GM12878 (cell line): ENCODE results near the gene PREB. TPM values are rescaled to one million over a fixed set of nuclear protein-coding genes. Genes with fewer than 3 reads are reported as not detected.

Experiments
- ATAC-seq: fragments of 200-7000 bp; cut with Tn5 transposase; 3 replicates; pipeline ENCODE4 v1.9.1; 2020; ENCODE audit warnings: mild to moderate bottlenecking, moderate library complexity
- BruUV-seq: library from RNA; stranded (reverse); fragments of 400-500 nt; replicated peaks from 2 replicates; lab custom pipeline; 2021; lab: Mats Ljungman, UMichigan
- CTCF ChIA-PET: fragments of 300-600 bp; sonication (Branson Sonifier 250); formaldehyde crosslinking; extraction: SDS; loops from one replicate; lab custom pipeline; 2021; ENCODE audit warnings: inconsistent platforms; lab: Yijun Ruan, JAX
- POLR2A ChIA-PET: fragments of 350-600 bp; formaldehyde crosslinking; extraction: SDS; loops from one replicate; lab custom pipeline; 2021; ENCODE audit warnings: inconsistent platforms; lab: Charles Lee
- RAD21 ChIA-PET: fragments of 300-600 bp; sonication (Branson Sonifier 250); formaldehyde crosslinking; loops from one replicate; lab custom pipeline; 2023; ENCODE audit warnings: antibody characterized with exemption; ENCODE audit not compliant: unreplicated experiment; lab: Charles Lee
- SMC1A ChIA-PET: fragments of 300-600 bp; sonication (Branson Sonifier 250); formaldehyde crosslinking; loops from one replicate; lab custom pipeline; 2023; ENCODE audit not compliant: unreplicated experiment, uncharacterized antibody; lab: Charles Lee
- DNase-seq: peaks from one replicate; pipeline ENCODE4 v3.0.0-alpha.2; 2011; ENCODE audit warnings: low read depth, low spot score
- FAIRE-seq: peaks from 3 replicates; lab custom pipeline; 2011; peaks lifted over from hg19 to GRCh38; lab: Jason Lieb, UNC
- H2AFZ ChIP-seq: 2 replicates; pipeline ENCODE4 v1.6.0; 2011; ENCODE audit warnings: low read depth, low read length, control low read depth; ENCODE audit not compliant: control insufficient read depth
- H3K27ac ChIP-seq: 2 replicates; pipeline ENCODE4 v1.5.1; 2011; ENCODE audit warnings: control low read depth; ENCODE audit not compliant: control insufficient read depth, insufficient read depth
- H3K27me3 ChIP-seq, 2 experiments: replicated peaks in 1 of 2; 2 replicates each; pipeline versions ENCODE4 v1.6.0 to v1.6.1; 2011; ENCODE audit warnings: low read length in 1 of 2; ENCODE audit not compliant: control insufficient read depth in 2 of 2, insufficient read depth in 2 of 2
- H3K36me3 ChIP-seq, 2 experiments: 2 replicates each; pipeline ENCODE4 v1.5.1; 2011; ENCODE audit warnings: low read length in 1 of 2; ENCODE audit not compliant: control insufficient read depth in 2 of 2, insufficient read depth in 2 of 2
- H3K4me1 ChIP-seq: 2 replicates; pipeline ENCODE4 v1.6.1; 2011; ENCODE audit warnings: mild to moderate bottlenecking, low read length, moderate library complexity, mixed read lengths; ENCODE audit not compliant: control insufficient read depth, insufficient read depth
- H3K4me2 ChIP-seq: 2 replicates; pipeline ENCODE4 v1.6.0; 2011; ENCODE audit warnings: control low read depth; ENCODE audit not compliant: control insufficient read depth, insufficient read depth
- H3K4me3 ChIP-seq: fragments of 200-600 bp; sonication (generic); 2 replicates; pipeline ENCODE4 v1.5.1; 2016
- H3K79me2 ChIP-seq: 2 replicates; pipeline ENCODE4 v1.6.0; 2011; ENCODE audit warnings: low read length; ENCODE audit not compliant: control insufficient read depth, insufficient read depth
- H3K9ac ChIP-seq: 2 replicates; pipeline ENCODE4 v1.8.0; 2011; ENCODE audit warnings: low read length, control low read depth, mixed read lengths; ENCODE audit not compliant: control insufficient read depth, insufficient read depth
- H3K9me3 ChIP-seq: replicated peaks from 3 replicates; pipeline ENCODE4 v1.5.1; 2011; ENCODE audit warnings: mild to moderate bottlenecking, low read length; ENCODE audit not compliant: control insufficient read depth, insufficient read depth
- H4K20me1 ChIP-seq: 2 replicates; pipeline ENCODE4 v1.6.0; 2011; ENCODE audit not compliant: control insufficient read depth, insufficient read depth
- DPF2 ChIP-seq: fragments of 450-650 bp; IDR thresholded peaks from 2 replicates; pipeline ENCODE4 v1.6.1; 2017; ENCODE audit warnings: mild to moderate bottlenecking
- EGR1 ChIP-seq, 2 experiments: IDR thresholded peaks; 1 replicate in 1 of 2; 2 replicates in 1 of 2; pipeline ENCODE4 v1.6.1; 2011 to 2012; ENCODE audit warnings: low read depth in 2 of 2, low read length in 2 of 2, borderline replicate concordance in 1 of 2, mild to moderate bottlenecking in 1 of 2, moderate library complexity in 1 of 2
- GABPA ChIP-seq: IDR thresholded peaks from 2 replicates; pipeline ENCODE4 v1.6.1; 2014; ENCODE audit warnings: antibody characterized with exemption, low read depth, mild to moderate bottlenecking, inconsistent platforms
- HDAC6 ChIP-seq: fragments of 200-600 bp; sonication (generic); IDR thresholded peaks from one replicate; pipeline ENCODE4 v1.8.0; 2017; ENCODE audit warnings: antibody characterized with exemption; ENCODE audit not compliant: unreplicated experiment
- NFIC ChIP-seq: IDR thresholded peaks from 2 replicates; pipeline ENCODE4 v1.6.1; 2012; ENCODE audit warnings: low read depth, mild to moderate bottlenecking, inconsistent platforms, low read length, moderate library complexity
- NFYA ChIP-seq: IDR thresholded peaks from 2 replicates; pipeline ENCODE4 v1.6.1; 2011; ENCODE audit warnings: low read depth, mild to moderate bottlenecking, low read length, improper control_type of control experiment, borderline replicate concordance
- NFYB ChIP-seq: IDR thresholded peaks from 2 replicates; pipeline ENCODE4 v1.6.1; 2011; ENCODE audit warnings: low read depth, mild to moderate bottlenecking, low read length, improper control_type of control experiment, moderate library complexity; ENCODE audit not compliant: insufficient read depth
- SREBF1 ChIP-seq: IDR thresholded peaks from 2 replicates; pipeline ENCODE4 v1.6.1; 2012; ENCODE audit warnings: mild to moderate bottlenecking, low read length
- SUZ12 ChIP-seq: fragments of 200-600 bp; sonication (generic); IDR thresholded peaks from one replicate; pipeline ENCODE4 v1.6.1; 2018; ENCODE audit warnings: antibody characterized with exemption, mild to moderate bottlenecking; ENCODE audit not compliant: unreplicated experiment
- WGBS: methylation state at CpG from one replicate; pipeline ENCODE4 v1.1.6; 2016; ENCODE audit warnings: low lambda C conversion rate; ENCODE audit not compliant: insufficient replicate concordance, insufficient coverage; ENCODE audit errors: missing lambda C conversion rate; 5-methylcytosine and 5-hydroxymethylcytosine counted together
- in situ Hi-C: fragments of 300-500 bp; cut with MboI; formaldehyde crosslinking; loops from 9 replicates; pipeline ENCODE4 v1.14.3; 2018; ENCODE audit warnings: mixed read lengths
- intact Hi-C: fragments of 100-400 bp; cut with micrococcal nuclease; formaldehyde crosslinking; loops from one replicate; pipeline ENCODE4 v1.14.2; 2022; ENCODE audit not compliant: unreplicated experiment
- polyA plus RNA-seq, 11 experiments: library from polyadenylated mRNA; depleted of rRNA in 4 of 11; unstranded in 6 of 11; stranded (reverse) in 5 of 11; fragments of >200 nt; fragmentation: Nextera tagmentation in 4 of 11; fragmentation: Illumina TruSeq in 1 of 11; extraction: Ambion mirVana in 4 of 11; extraction: Trizol in 1 of 11; gene quantifications; 1 replicate in 1 of 11; 2 replicates in 10 of 11; pipeline versions ENCODE4 v1.2.1 to v1.2.3, GENCODE V29; 2011 to 2016; ENCODE audit warnings: inconsistent platforms in 2 of 11, missing spikeins in 2 of 11, low read depth in 1 of 11
- total RNA-seq, 4 experiments: library from RNA; depleted of rRNA in 3 of 4; stranded (reverse); fragments of >200 nt in 3 of 4; fragmentation: Illumina TruSeq in 1 of 4; extraction: Trizol in 1 of 4; gene quantifications; 2 replicates each; pipeline versions ENCODE4 v1.2.1 to v1.2.3, GENCODE V29; 2013 to 2021
- TF ChIP-seq, protein P1 (sequence below): fragments of 150-350 bp; IDR thresholded peaks from 2 replicates; pipeline ENCODE4 v1.6.1; 2014; ENCODE audit warnings: mild to moderate bottlenecking, low read depth, low read length
- TF ChIP-seq, protein P2 (sequence below): fragments of 450-650 bp; IDR thresholded peaks from 2 replicates; pipeline ENCODE4 v1.6.1; 2016; ENCODE audit warnings: mild to moderate bottlenecking
- TF ChIP-seq, protein P3 (sequence below): fragments of 450-650 bp; IDR thresholded peaks from 2 replicates; pipeline ENCODE4 v1.6.1; 2017; ENCODE audit warnings: mild to moderate bottlenecking
- TF ChIP-seq, protein P4 (sequence below): IDR thresholded peaks from 2 replicates; pipeline ENCODE4 v1.6.1; 2012; ENCODE audit warnings: improper control_type of control experiment, low read depth, low read length; ENCODE audit not compliant: insufficient replicate concordance

Gene PREB
- total and polyA plus RNA-seq, 10 of the 15 experiments (the other 5 are each of a cell fraction or from before 2014, with no cell fraction given): 26.3 to 101 (median 52.7) TPM

DNA sequence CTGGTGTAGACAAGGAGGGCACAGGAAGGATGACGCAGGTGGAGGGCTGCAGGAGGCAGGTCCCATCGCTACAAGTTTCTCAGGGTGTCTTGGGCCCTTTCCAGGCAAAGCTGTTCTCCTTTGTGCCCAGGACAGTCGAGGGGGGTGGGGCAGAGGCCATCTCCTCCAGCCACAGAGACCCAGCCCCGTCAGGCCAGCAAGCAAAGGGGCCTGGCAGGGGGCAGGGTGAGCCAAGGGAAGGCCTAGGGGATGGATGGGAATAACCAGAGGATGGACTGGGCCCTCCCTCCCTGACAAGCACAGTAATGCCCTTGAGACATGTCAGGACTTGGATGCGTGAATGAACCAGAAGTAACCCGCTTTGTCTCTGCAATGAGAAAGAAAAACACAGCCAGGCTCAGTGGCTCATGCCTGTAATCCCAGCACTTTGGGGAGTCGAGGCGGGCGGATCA lies 20.7 kb upstream of the PREB start (continued):
- no peak for TF ChIP-seq GABPA
- no peak for TF ChIP-seq NFYA

DNA sequence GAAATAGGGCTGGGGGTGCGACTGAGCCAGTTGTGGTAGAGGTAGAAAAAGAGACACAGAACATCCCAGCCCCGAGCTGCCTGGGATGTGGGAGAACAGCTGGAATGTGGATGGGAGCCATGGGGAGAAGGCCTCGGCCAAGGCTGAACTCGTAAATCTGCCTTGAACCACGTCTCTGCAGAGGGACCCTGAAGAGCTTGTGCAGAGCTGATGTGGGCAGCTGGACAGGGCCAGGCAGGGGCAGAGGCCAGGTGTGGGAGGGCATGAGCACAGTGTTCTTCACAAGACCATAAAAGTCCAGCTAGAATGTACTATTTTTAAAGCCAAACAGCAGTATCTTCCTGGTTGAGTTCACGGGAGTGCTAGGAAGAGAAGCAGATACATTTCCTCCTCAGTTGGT lies 20.1 kb upstream of the PREB start:
- no peak for DNase-seq
- no peaks in the 10 kb centered on the region for H3K4me1 ChIP-seq
- no peaks in the 10 kb centered on the region for H4K20me1 ChIP-seq
- no peak overlapping the region for H3K4me3 ChIP-seq
- no peak overlapping the region for H3K4me2 ChIP-seq
- 18% methylated on average over 6 of the region's 6 CpGs for WGBS
- H3K27ac ChIP-seq: no peak overlapping the region
- no peak for FAIRE-seq
- H3K9ac ChIP-seq: no peak overlapping the region
- SMC1A ChIA-PET: interaction anchor here (0.5 kb wide), 1 partner anchor 53 kb away, joined by 3 read pairs; no protein-coding TSS in a partner anchor
- RAD21 ChIA-PET: no interaction called here
- POLR2A ChIA-PET: no interaction called here
- ATAC-seq: no peak
- no peaks in the 10 kb centered on the region for H3K79me2 ChIP-seq
- H3K36me3 ChIP-seq: no peaks in the 10 kb centered on the region
- H3K9me3 ChIP-seq: no peaks in the 10 kb centered on the region
- in situ Hi-C loops (no loop called here), intact Hi-C loops (no loop called here)
- no peak overlapping the region for H2AFZ ChIP-seq
- no peaks in the 10 kb centered on the region for H3K27me3 ChIP-seq
- CTCF ChIA-PET: interaction anchor here (1.1 to 1.3 kb wide), 2 partner anchors 22 to 146 kb away, joined by 3 to 4 read pairs; no protein-coding TSS in a partner anchor
- no TSS peak for BruUV-seq
- TF ChIP-seq SUZ12 (no peak), NFYB (no peak), DPF2 (no peak), HDAC6 (no peak), SREBF1 (no peak), EGR1 (IDR thresholded peaks at IDR 0.05; ENCODE audit: borderline replicate concordance in 1 of 2, low read depth in 2 of 2, low read length in 2 of 2) (no peak), GABPA (no peak), NFIC (no peak)
- TF ChIP-seq, protein P1, sequence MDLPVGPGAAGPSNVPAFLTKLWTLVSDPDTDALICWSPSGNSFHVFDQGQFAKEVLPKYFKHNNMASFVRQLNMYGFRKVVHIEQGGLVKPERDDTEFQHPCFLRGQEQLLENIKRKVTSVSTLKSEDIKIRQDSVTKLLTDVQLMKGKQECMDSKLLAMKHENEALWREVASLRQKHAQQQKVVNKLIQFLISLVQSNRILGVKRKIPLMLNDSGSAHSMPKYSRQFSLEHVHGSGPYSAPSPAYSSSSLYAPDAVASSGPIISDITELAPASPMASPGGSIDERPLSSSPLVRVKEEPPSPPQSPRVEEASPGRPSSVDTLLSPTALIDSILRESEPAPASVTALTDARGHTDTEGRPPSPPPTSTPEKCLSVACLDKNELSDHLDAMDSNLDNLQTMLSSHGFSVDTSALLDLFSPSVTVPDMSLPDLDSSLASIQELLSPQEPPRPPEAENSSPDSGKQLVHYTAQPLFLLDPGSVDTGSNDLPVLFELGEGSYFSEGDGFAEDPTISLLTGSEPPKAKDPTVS: no peak
- TF ChIP-seq, protein P2, sequence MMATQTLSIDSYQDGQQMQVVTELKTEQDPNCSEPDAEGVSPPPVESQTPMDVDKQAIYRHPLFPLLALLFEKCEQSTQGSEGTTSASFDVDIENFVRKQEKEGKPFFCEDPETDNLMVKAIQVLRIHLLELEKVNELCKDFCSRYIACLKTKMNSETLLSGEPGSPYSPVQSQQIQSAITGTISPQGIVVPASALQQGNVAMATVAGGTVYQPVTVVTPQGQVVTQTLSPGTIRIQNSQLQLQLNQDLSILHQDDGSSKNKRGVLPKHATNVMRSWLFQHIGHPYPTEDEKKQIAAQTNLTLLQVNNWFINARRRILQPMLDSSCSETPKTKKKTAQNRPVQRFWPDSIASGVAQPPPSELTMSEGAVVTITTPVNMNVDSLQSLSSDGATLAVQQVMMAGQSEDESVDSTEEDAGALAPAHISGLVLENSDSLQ: no peak
- TF ChIP-seq, protein P3, sequence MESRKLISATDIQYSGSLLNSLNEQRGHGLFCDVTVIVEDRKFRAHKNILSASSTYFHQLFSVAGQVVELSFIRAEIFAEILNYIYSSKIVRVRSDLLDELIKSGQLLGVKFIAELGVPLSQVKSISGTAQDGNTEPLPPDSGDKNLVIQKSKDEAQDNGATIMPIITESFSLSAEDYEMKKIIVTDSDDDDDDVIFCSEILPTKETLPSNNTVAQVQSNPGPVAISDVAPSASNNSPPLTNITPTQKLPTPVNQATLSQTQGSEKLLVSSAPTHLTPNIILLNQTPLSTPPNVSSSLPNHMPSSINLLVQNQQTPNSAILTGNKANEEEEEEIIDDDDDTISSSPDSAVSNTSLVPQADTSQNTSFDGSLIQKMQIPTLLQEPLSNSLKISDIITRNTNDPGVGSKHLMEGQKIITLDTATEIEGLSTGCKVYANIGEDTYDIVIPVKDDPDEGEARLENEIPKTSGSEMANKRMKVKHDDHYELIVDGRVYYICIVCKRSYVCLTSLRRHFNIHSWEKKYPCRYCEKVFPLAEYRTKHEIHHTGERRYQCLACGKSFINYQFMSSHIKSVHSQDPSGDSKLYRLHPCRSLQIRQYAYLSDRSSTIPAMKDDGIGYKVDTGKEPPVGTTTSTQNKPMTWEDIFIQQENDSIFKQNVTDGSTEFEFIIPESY: no peak
- TF ChIP-seq, protein P4, sequence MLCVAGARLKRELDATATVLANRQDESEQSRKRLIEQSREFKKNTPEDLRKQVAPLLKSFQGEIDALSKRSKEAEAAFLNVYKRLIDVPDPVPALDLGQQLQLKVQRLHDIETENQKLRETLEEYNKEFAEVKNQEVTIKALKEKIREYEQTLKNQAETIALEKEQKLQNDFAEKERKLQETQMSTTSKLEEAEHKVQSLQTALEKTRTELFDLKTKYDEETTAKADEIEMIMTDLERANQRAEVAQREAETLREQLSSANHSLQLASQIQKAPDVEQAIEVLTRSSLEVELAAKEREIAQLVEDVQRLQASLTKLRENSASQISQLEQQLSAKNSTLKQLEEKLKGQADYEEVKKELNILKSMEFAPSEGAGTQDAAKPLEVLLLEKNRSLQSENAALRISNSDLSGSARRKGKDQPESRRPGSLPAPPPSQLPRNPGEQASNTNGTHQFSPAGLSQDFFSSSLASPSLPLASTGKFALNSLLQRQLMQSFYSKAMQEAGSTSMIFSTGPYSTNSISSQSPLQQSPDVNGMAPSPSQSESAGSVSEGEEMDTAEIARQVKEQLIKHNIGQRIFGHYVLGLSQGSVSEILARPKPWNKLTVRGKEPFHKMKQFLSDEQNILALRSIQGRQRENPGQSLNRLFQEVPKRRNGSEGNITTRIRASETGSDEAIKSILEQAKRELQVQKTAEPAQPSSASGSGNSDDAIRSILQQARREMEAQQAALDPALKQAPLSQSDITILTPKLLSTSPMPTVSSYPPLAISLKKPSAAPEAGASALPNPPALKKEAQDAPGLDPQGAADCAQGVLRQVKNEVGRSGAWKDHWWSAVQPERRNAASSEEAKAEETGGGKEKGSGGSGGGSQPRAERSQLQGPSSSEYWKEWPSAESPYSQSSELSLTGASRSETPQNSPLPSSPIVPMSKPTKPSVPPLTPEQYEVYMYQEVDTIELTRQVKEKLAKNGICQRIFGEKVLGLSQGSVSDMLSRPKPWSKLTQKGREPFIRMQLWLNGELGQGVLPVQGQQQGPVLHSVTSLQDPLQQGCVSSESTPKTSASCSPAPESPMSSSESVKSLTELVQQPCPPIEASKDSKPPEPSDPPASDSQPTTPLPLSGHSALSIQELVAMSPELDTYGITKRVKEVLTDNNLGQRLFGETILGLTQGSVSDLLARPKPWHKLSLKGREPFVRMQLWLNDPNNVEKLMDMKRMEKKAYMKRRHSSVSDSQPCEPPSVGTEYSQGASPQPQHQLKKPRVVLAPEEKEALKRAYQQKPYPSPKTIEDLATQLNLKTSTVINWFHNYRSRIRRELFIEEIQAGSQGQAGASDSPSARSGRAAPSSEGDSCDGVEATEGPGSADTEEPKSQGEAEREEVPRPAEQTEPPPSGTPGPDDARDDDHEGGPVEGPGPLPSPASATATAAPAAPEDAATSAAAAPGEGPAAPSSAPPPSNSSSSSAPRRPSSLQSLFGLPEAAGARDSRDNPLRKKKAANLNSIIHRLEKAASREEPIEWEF: no peak
